T-helper 22 cell (primary cell): Measurements from ENCODE around the gene ERGIC1.

Experiments
- DNase-seq: peaks from one replicate; pipeline ENCODE4 v3.0.0-alpha.2; 2020; ENCODE audit warnings: low read depth

ERGIC1 gene

GRCh38 chr5:172864747-172865146 is 30.7 kb downstream of the ERGIC1 start:
- no peak for DNase-seq

- no peak for DNase-seq
Observed at GRCh38 chr5:172866378-172866777, 32.3 kb downstream of the ERGIC1 start.

GRCh38 chr5:172866802-172867748 is 33.0 kb downstream of the ERGIC1 start:
- DNase-seq = no peak

- no peak for DNase-seq
Observed at GRCh38 chr5:172867761-172868435, 33.8 kb downstream of the ERGIC1 start.

GRCh38 chr5:172868436-172868923 is 34.4 kb downstream of the ERGIC1 start:
- no peak for DNase-seq

GRCh38 chr5:172868924-172869591 is 35.0 kb downstream of the ERGIC1 start:
- no peak for DNase-seq

- no peak for DNase-seq
Observed at GRCh38 chr5:172869691-172870090, 35.6 kb downstream of the ERGIC1 start.

GRCh38 chr5:172870291-172870714 is 36.3 kb downstream of the ERGIC1 start:
- DNase-seq = no peak

GRCh38 chr5:172870715-172871461 is 36.8 kb downstream of the ERGIC1 start:
- DNase-seq = no peak

GRCh38 chr5:172871536-172871935 is 37.5 kb downstream of the ERGIC1 start:
- no peak for DNase-seq

GRCh38 chr5:172871982-172872381 is 37.9 kb downstream of the ERGIC1 start:
- no peak for DNase-seq

- no peak for DNase-seq
Observed at GRCh38 chr5:172872997-172873491, 39.0 kb downstream of the ERGIC1 start.

- no peak for DNase-seq
Observed at GRCh38 chr5:172873513-172873912, 39.5 kb downstream of the ERGIC1 start.

GRCh38 chr5:172874647-172875504 is 40.8 kb downstream of the ERGIC1 start:
- no peak for DNase-seq

- no peak for DNase-seq
Observed at GRCh38 chr5:172875505-172876279, 41.6 kb downstream of the ERGIC1 start.

GRCh38 chr5:172876578-172876977 is 42.5 kb downstream of the ERGIC1 start:
- no peak for DNase-seq

GRCh38 chr5:172877466-172878260 is 43.6 kb downstream of the ERGIC1 start:
- no peak for DNase-seq

GRCh38 chr5:172878585-172878932 is 44.5 kb downstream of the ERGIC1 start:
- no peak for DNase-seq
